Ishikawa (cell line): ENCODE measurements around the gene IL1A.
A peak's percentile ranks its signal among the peaks of the same experiment; 100 is the strongest.

Experiments
- CEBPB ChIP-seq: IDR thresholded peaks from 2 replicates; pipeline ENCODE4 v1.6.1; 2012
- CREB1 ChIP-seq: IDR thresholded peaks from 2 replicates; pipeline ENCODE4 v1.6.1; 2012; ENCODE audit warnings: low read depth
- EGR1 ChIP-seq: IDR thresholded peaks from 2 replicates; pipeline ENCODE4 v1.6.1; 2012
- EP300 ChIP-seq: IDR thresholded peaks from 2 replicates; pipeline ENCODE4 v1.6.1; 2012; ENCODE audit warnings: borderline replicate concordance
- FOXM1 ChIP-seq: IDR thresholded peaks from 2 replicates; pipeline ENCODE4 v1.6.1; 2012; ENCODE audit warnings: low read depth, borderline replicate concordance
- NFIC ChIP-seq: IDR thresholded peaks from 2 replicates; pipeline ENCODE4 v1.6.1; 2012
- RAD21 ChIP-seq: IDR thresholded peaks from 2 replicates; pipeline ENCODE4 v1.6.1; 2012; ENCODE audit warnings: low read depth
- REST ChIP-seq: IDR thresholded peaks from 2 replicates; pipeline ENCODE4 v1.6.1; 2012; ENCODE audit warnings: low read depth, mild to moderate bottlenecking
- TAF1 ChIP-seq: IDR thresholded peaks from 2 replicates; pipeline ENCODE4 v1.6.1; 2012; ENCODE audit warnings: low read depth, mild to moderate bottlenecking
- TCF12 ChIP-seq: IDR thresholded peaks from 2 replicates; pipeline ENCODE4 v1.6.1; 2012; ENCODE audit warnings: low read depth
- TEAD4 ChIP-seq: IDR thresholded peaks from 2 replicates; pipeline ENCODE4 v1.6.1; 2012
- YY1 ChIP-seq: IDR thresholded peaks from 2 replicates; pipeline ENCODE4 v1.6.1; 2012; ENCODE audit warnings: low read depth
- ZBTB7A ChIP-seq: IDR thresholded peaks from 2 replicates; pipeline ENCODE4 v1.6.1; 2012; ENCODE audit warnings: low read depth
- TF ChIP-seq, protein P1 (sequence below): IDR thresholded peaks from 2 replicates; pipeline ENCODE4 v1.6.1; 2012
- TF ChIP-seq, protein P2 (sequence below): IDR thresholded peaks from 2 replicates; pipeline ENCODE4 v1.6.1; 2012

The IL1A gene

DNA sequence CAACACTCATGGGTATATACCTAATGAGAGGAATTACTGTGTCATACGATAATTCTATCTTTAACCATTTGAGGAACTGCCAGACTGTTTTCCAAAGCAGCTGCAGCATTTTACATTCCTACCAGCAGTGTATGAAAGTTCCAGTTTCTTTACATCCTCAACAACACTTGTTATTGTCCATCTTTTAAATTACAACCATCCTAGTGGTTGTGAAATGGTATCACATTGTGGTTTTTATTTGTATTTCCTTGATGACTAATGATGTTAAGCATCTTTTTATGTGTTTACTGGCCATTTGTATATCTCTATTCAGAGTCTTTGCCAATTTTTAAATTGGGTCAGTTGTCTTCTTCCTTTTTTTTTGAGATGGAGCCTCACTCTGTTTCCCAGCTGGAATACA, 15.9 kb downstream of the IL1A start:
- TF ChIP-seq FOXM1 (no peak), ZBTB7A (no peak), TAF1 (no peak), CREB1 (no peak), RAD21 (no peak), TEAD4 (no peak), YY1 (no peak), TCF12 (no peak), CEBPB (no peak)
- TF ChIP-seq, protein P1, sequence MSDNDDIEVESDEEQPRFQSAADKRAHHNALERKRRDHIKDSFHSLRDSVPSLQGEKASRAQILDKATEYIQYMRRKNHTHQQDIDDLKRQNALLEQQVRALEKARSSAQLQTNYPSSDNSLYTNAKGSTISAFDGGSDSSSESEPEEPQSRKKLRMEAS = no peak
- TF ChIP-seq, protein P2, sequence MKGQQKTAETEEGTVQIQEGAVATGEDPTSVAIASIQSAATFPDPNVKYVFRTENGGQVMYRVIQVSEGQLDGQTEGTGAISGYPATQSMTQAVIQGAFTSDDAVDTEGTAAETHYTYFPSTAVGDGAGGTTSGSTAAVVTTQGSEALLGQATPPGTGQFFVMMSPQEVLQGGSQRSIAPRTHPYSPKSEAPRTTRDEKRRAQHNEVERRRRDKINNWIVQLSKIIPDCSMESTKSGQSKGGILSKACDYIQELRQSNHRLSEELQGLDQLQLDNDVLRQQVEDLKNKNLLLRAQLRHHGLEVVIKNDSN = no peak

- TF ChIP-seq YY1 = no peak
- TF ChIP-seq, protein P1 = no peak
- no peak for TF ChIP-seq EP300
- TF ChIP-seq EGR1 = no peak
- TF ChIP-seq RAD21 = no peak
- TF ChIP-seq CEBPB = no peak
- TF ChIP-seq CREB1 = no peak
- no peak for TF ChIP-seq TCF12
- TF ChIP-seq REST = no peak
- no peak for TF ChIP-seq TEAD4
- no peak for TF ChIP-seq ZBTB7A
Measured at GRCh38 chr2:112767693-112768330, 16.5 kb downstream of the IL1A start.

DNA sequence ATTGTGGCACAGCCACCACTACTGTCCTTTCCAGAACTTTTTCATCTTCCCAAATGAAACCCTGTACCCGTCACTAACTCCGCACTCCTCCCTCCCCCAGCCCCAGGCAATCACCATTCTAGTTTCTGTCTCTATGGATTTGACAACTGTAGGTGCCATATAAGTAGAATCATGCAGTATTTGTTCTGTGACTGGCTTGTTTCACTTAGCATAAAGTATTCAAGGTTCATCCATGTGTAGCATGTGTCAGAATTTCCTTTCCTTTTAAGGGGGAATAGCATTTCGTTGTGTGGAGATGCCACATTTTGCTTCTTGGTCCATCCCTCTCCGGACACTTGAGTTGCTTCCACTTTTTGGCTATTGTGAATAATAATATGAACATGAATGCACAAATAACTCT, 19.0 kb downstream of the IL1A start:
- TF ChIP-seq YY1 (no peak), REST (no peak), FOXM1 (no peak), TCF12 (no peak), TAF1 (no peak), EGR1 (no peak), CREB1 (no peak), RAD21 (no peak), TEAD4 (no peak), ZBTB7A (no peak)
- TF ChIP-seq, protein P2 = no peak

- peak; percentile 78 for TF ChIP-seq EGR1
- TF ChIP-seq TCF12 = peak; percentile 23; the same call in 1 of the 2 replicates
- peak; percentile 90 for TF ChIP-seq CREB1
- TF ChIP-seq, protein P2 = peak; percentile 27; the same call in 1 of the 2 replicates
- peak; percentile 11 for TF ChIP-seq EP300
- peak; percentile 21; the same call in 1 of the 2 replicates for TF ChIP-seq TEAD4
- peak; percentile 43 for TF ChIP-seq YY1
- peak; percentile 100 for TF ChIP-seq FOXM1
- TF ChIP-seq RAD21 = no peak
- peak; percentile 78 for TF ChIP-seq TAF1
- 0 out of 2 replicates have a peak, but pooled peaks have one; percentile 24 for TF ChIP-seq REST
- TF ChIP-seq CEBPB = no peak
- no peak; the same call in 1 of the 2 replicates for TF ChIP-seq NFIC
- TF ChIP-seq, protein P1 = peak; percentile 89
- peak; percentile 100 for TF ChIP-seq ZBTB7A
Measured at GRCh38 chr2:112764071-112765044, 19.9 kb downstream of the IL1A start, which contains the start of gene CKAP2L. TSS of gene CKAP2L (minus strand) at chr2:112764609. CDS start at chr2:112764598, 11 bp downstream.
